ENCODE results near the gene LYST. TPM values are rescaled to one million over a fixed set of nuclear protein-coding genes. Genes with fewer than 3 reads are reported as not detected.
"Not testable (repeated sequence)": the region's sequence is repeated elsewhere in the genome, so short reads cannot be mapped to it uniquely, and the experiment has no call there.

The LYST gene
- total RNA-seq, 2 donors from 2014 or later = 33.5 to 73.0 TPM

GRCh38 chr1:235820061-235820460 is 46.6 kb downstream of the LYST start:
- no peak for DNase-seq (ENCODE audit: low spot score in 2 of 2)
- H3K9me3 Mint-ChIP-seq = no peaks in the 10 kb centered on the region
- no peak for ATAC-seq
- peak overlapping the region in 1 of 2 donors; percentile 6 for H3K27ac Mint-ChIP-seq
- H3K36me3 Mint-ChIP-seq = peaks cover 0 to 5% of the 10 kb centered on the region in 2 donors

DNA sequence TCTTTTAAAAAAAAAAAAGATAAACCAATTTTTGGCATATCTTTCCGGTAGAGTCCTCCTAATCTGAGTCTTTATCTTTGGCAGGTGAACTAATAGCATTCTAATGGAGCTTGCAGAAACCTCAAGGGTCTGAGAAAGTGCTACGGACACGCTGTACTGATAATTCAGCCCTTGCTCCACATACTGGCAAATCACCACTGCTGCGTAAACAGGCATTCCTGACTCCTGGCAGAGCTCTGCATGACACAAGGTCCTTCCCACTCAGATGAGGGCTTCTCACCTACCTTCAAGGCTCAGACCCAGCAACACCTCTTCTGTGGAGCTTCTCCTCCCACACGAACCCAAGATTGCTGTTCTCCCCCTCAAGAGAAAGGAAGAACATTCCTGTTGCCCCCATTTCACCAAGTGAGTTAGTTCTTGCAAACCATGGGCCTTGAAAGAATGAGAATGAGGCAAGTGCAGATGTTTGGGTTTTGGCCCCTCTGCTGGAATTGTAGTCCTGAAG is 48.0 kb downstream of the LYST start:
- H3K27ac Mint-ChIP-seq = no peak overlapping the region
- H3K36me3 Mint-ChIP-seq = peaks cover 0 to 4% of the 10 kb centered on the region in 2 donors
- H3K9me3 Mint-ChIP-seq = no peaks in the 10 kb centered on the region
- DNase-seq (ENCODE audit: low spot score in 2 of 2) (no peak), ATAC-seq (no peak)

DNA sequence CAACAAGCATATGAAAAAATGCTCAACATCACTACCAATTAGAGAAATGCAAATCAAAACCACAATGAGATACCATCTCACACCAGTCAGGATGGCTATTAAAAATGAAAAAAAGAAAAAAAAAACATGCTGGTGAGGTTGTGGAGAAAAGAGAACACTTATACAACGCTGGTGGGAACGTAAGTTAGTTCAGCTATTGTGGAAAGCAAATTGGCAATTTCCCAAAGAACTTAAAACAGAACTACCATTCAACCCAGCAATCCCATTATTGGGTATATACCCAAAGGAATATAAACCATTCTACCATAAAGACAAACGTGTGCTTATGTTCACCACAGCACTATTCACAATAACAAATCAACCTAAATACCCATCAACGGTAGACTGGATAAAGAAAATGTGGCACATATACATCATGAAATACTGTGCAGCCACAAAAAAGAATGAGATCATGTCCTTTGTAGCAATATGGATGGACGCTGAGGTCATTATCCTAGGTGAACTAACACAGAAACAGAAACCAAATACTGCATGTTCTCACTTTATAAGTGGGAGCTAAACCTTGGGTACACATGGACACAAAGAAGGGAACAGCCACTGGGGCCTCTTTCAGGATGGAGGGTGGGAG is 49.5 kb downstream of the LYST start:
- DNase-seq (ENCODE audit: low spot score in 2 of 2) = no peak
- H3K27ac Mint-ChIP-seq = peak overlapping the region in 1 of 2 donors; percentile 6
- no peak for ATAC-seq
- H3K36me3 Mint-ChIP-seq = no peaks in the 10 kb centered on the region
- no peaks in the 10 kb centered on the region for H3K9me3 Mint-ChIP-seq

GRCh38 chr1:235809688-235810397 is 56.9 kb downstream of the LYST start:
- peaks cover 0 to 8% of the 10 kb centered on the region in 2 donors for H3K36me3 Mint-ChIP-seq

DNA sequence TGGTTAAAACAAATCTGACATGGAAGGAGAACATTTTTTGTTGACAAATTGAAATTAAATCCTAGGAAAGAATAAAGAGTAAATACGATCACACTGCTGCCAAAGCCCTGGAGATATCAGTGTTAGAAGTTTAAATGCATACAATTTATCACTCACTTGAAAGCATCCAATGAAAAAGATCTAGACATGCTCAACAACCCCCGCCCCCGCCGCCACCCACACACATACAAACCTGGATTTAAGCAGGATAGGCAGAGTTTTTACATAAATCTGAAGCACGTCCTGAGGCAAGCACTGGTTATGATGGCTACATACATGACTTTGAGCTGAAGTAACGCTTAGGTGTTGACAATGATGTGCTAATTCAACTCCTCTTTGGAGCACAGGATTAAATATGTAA is 58.5 kb downstream of the LYST start:
- ATAC-seq = no peak
- Mint-ChIP-seq H3K9me3 (no peaks in the 10 kb centered on the region), H3K27ac (no peak overlapping the region), H3K36me3 (peaks cover 0 to 8% of the 10 kb centered on the region in 2 donors)
- no peak for DNase-seq (ENCODE audit: low spot score in 2 of 2)

More at GRCh38 chr1:235809688-235810397, 56.9 kb downstream of the LYST start:
- no peak for DNase-seq (ENCODE audit: low spot score in 2 of 2)
- ATAC-seq = no peak
- no peaks in the 10 kb centered on the region for H3K9me3 Mint-ChIP-seq
- no peak overlapping the region for H3K27ac Mint-ChIP-seq

GRCh38 chr1:235806123-235806522 is 60.6 kb downstream of the LYST start:
- DNase-seq (ENCODE audit: low spot score in 2 of 2) = no peak
- no peaks in the 10 kb centered on the region for H3K9me3 Mint-ChIP-seq
- H3K36me3 Mint-ChIP-seq = peaks cover 3 to 8% of the 10 kb centered on the region in 2 donors
- peak in 1 of 2 donors; percentile 38 for ATAC-seq
- no peak overlapping the region for H3K27ac Mint-ChIP-seq

GRCh38 chr1:235802573-235803346 is 63.9 kb downstream of the LYST start:
- no peaks in the 10 kb centered on the region for H3K9me3 Mint-ChIP-seq
- H3K36me3 Mint-ChIP-seq = peaks cover 13 to 15% of the 10 kb centered on the region in 2 donors
- ATAC-seq = peak in 1 of 2 donors; percentile 78
- H3K27ac Mint-ChIP-seq = no peak overlapping the region
- DNase-seq (ENCODE audit: low spot score in 2 of 2) = no peak

DNA sequence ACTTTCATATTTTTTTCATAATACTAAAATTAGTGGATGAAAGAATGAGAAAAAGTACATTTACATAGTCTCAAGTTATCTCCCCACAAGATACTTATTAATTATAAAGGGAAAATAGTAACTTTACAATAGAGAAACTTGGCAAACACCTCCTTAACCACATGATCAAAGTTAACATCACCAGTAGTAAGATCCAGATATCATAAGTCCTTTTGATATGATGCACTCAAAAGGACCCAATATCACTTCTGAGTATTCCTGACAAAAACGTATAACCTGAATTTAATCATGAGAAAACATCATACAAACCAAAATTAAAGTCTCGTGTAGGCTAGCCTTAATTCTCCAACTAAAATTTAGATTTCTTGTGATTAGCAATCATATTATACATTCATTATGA is 67.4 kb downstream of the LYST start:
- no peak overlapping the region for H3K27ac Mint-ChIP-seq
- H3K9me3 Mint-ChIP-seq = peaks cover 0 to 3% of the 10 kb centered on the region in 2 donors
- ATAC-seq (peak in 1 of 2 donors; percentile 70), DNase-seq (ENCODE audit: low spot score in 2 of 2) (no peak)
- H3K36me3 Mint-ChIP-seq = peaks cover 14 to 26% of the 10 kb centered on the region in 2 donors

DNA sequence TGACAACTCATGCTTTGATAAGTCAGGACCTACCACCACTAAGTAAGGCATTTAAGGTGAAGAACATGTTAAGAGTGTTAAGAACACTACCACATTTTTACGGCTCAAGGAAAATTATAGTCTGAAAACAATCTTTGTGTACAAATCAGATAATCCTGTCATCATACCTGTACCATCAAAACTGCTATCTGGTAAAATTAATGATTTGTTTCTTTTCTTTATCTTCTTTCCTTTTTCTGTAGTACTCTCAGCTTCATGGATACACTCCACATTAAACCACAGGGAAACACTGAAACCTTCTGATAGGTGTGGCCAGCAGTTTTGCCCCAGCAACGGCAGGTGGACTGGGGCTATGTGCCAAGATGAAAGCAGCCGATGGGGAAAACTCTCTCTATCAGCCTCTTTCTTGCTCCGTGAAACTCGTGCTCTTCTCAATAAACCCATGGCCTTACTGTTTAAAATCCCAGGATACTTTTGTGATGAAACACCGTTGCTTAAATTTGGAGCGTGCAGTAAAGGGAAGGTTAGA is 75.1 kb downstream of the LYST start:
- no peak for DNase-seq (ENCODE audit: low spot score in 2 of 2)
- Mint-ChIP-seq H3K9me3 (no peaks in the 10 kb centered on the region), H3K27ac (no peak overlapping the region), H3K36me3 (peaks cover 4 to 7% of the 10 kb centered on the region in 2 donors)
- no peak for ATAC-seq

DNA sequence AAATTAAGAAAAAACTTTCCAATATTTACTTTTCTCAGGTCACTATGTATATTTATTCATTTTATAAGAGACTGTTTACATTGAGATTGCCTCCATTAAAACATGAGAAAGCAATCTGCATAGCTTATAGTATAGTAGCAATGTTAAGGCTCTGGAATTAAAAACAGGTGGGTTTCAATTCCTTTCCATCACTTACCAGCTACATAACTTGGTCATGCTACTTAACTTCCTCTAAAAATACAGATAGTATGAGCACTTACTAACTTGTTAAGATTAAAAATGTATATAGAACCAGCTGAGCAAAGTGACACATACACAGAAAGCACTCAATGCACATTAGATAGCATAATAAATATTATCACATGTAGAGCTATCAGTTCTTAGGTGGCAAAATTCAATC is 76.6 kb downstream of the LYST start:
- H3K36me3 Mint-ChIP-seq = peaks cover 0 to 4% of the 10 kb centered on the region in 2 donors
- H3K27ac Mint-ChIP-seq = no peak overlapping the region

GRCh38 chr1:235786227-235786898 is 80.3 kb downstream of the LYST start:
- ATAC-seq; H3K9me3 Mint-ChIP-seq; H3K27ac Mint-ChIP-seq; DNase-seq (ENCODE audit: low spot score in 2 of 2); H3K36me3 Mint-ChIP-seq: not testable (repeated sequence)

More for the DNA sequence above, 76.6 kb downstream of the LYST start:
- ATAC-seq (no peak), DNase-seq (ENCODE audit: low spot score in 2 of 2) (no peak)
- H3K9me3 Mint-ChIP-seq = no peaks in the 10 kb centered on the region

DNA sequence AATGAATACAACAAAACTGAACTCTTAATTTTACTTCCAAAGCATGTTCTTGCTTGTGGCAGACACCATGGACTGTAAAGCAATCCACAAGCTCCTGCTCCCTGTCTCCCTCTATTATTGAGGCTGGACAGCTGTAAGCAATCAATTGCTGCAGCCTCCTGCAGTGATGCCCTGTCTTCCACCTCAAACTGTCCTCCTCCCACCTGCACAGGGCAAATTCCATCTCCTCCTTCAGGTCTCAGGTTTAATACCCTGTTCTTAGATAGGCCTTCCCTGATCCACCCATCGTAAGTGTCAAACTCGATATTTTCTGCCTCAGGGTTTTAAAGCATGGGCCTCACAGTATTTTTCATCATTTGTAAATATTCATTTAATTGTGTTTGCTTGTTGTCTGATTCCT is 81.8 kb downstream of the LYST start:
- ATAC-seq = no peak
- no peak overlapping the region for H3K27ac Mint-ChIP-seq
- H3K36me3 Mint-ChIP-seq = no peaks in the 10 kb centered on the region
- no peak for DNase-seq (ENCODE audit: low spot score in 2 of 2)
- no peaks in the 10 kb centered on the region for H3K9me3 Mint-ChIP-seq

GRCh38 chr1:235783148-235783776 is 83.4 kb downstream of the LYST start:
- H3K36me3 Mint-ChIP-seq = no peaks in the 10 kb centered on the region
- ATAC-seq = no peak
- no peak for DNase-seq (ENCODE audit: low spot score in 2 of 2)
- H3K9me3 Mint-ChIP-seq = no peaks in the 10 kb centered on the region
- H3K27ac Mint-ChIP-seq = no peak overlapping the region

- ATAC-seq (no peak), DNase-seq (ENCODE audit: low spot score in 2 of 2) (no peak)
- H3K36me3 Mint-ChIP-seq = no peaks in the 10 kb centered on the region
- H3K9me3 Mint-ChIP-seq = no peaks in the 10 kb centered on the region
- H3K27ac Mint-ChIP-seq = no peak overlapping the region
Measured at GRCh38 chr1:235782601-235783000, 84.1 kb downstream of the LYST start.

GRCh38 chr1:235781807-235782206 is 84.9 kb downstream of the LYST start:
- no peak for DNase-seq (ENCODE audit: low spot score in 2 of 2)
- no peak for ATAC-seq
- H3K36me3 Mint-ChIP-seq = no peaks in the 10 kb centered on the region
- H3K9me3 Mint-ChIP-seq = no peaks in the 10 kb centered on the region
- H3K27ac Mint-ChIP-seq = no peak overlapping the region

DNA sequence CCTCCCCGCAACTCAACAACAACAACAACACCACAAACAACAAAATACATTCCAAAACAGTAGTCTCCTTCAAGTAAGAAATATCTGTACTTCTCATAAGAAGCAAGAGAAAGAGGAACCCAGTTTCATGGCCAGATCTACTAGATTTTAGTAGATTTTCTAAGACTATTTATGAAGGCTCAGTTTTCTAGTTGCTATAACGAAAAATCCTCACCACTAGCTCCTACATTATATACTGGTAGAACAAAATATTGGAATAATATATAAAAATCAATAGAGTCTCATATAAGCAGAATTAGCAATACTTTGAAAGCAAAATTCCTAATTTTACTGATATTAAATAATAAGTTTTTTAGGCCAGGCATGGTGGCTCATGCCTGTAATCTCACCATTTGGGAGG is 86.9 kb downstream of the LYST start:
- no peak for ATAC-seq
- H3K9me3 Mint-ChIP-seq = no peaks in the 10 kb centered on the region
- no peak for DNase-seq (ENCODE audit: low spot score in 2 of 2)
- H3K36me3 Mint-ChIP-seq = peaks cover 0 to 11% of the 10 kb centered on the region in 2 donors
- no peak overlapping the region for H3K27ac Mint-ChIP-seq

Measured in activated naive CD4-positive, alpha-beta T cell treated with anti-CD3 and anti-CD28 coated beads, Interleukin-2, amount 50 U/mL, for 72 hours (primary cell).